ENCODE measurements around the gene SPG7.

DNA sequence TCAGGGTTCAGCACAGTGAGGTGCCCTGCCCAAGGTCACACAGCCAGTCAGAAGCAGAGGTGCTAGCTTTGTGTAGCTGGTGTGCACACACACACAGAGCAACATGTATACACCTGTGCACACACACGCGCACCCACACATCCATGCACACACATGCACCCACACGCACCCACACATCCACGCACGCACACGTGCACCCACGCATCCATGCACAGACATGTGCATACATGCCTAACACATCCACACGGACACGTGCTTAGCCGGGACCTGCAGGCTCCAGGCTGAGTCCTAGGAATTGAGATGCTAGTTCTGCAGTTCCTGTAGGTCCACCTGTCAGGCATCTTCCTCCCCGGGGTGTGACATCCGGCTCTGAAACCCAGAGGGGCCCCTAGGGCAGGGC, 92.2 kb downstream of the SPG7 start:
- TF ChIP-seq, protein P1, sequence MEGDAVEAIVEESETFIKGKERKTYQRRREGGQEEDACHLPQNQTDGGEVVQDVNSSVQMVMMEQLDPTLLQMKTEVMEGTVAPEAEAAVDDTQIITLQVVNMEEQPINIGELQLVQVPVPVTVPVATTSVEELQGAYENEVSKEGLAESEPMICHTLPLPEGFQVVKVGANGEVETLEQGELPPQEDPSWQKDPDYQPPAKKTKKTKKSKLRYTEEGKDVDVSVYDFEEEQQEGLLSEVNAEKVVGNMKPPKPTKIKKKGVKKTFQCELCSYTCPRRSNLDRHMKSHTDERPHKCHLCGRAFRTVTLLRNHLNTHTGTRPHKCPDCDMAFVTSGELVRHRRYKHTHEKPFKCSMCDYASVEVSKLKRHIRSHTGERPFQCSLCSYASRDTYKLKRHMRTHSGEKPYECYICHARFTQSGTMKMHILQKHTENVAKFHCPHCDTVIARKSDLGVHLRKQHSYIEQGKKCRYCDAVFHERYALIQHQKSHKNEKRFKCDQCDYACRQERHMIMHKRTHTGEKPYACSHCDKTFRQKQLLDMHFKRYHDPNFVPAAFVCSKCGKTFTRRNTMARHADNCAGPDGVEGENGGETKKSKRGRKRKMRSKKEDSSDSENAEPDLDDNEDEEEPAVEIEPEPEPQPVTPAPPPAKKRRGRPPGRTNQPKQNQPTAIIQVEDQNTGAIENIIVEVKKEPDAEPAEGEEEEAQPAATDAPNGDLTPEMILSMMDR (IDR thresholded peaks at IDR 0.05; ENCODE audit: insufficient read depth, low read depth, low read length) = no peak
- no peak for TF ChIP-seq EZH2 (IDR thresholded peaks at IDR 0.05; ENCODE audit: insufficient read depth, low read length)

Measured in astrocyte (in vitro differentiated cells and primary cell).